T-helper 2 cell treated with Interferon-gamma antibody and Interleukin-4, amounts not matched to agents 5 μg/mL and 100 μg/mL, for 36 hours (primary cell): Measurements from ENCODE around the gene CTDSPL.
A peak's percentile ranks its signal among the peaks of the same experiment; 100 is the strongest.

Source experiments
- DNase-seq: peaks from one replicate; pipeline ENCODE4 v3.0.0; 2021; ENCODE audit warnings: low spot score
- H3K27ac Mint-ChIP-seq: one replicate; pipeline ENCODE4 v1.8.0; 2021; ENCODE audit warnings: mild to moderate bottlenecking, mixed read lengths
- H3K27me3 Mint-ChIP-seq: one replicate; pipeline ENCODE4 v1.8.0; 2021; ENCODE audit warnings: low read depth, mixed read lengths
- H3K36me3 Mint-ChIP-seq: one replicate; pipeline ENCODE4 v1.8.0; 2021; ENCODE audit warnings: low read depth, mixed read lengths
- H3K4me1 Mint-ChIP-seq: one replicate; pipeline ENCODE4 v1.8.0; 2021; ENCODE audit warnings: low read depth, mixed read lengths
- H3K4me3 Mint-ChIP-seq: one replicate; pipeline ENCODE4 v1.8.0; 2022; ENCODE audit warnings: mild to moderate bottlenecking, moderate library complexity, mixed read lengths
- H3K9me3 Mint-ChIP-seq: one replicate; pipeline ENCODE4 v1.8.0; 2021; ENCODE audit warnings: mixed read lengths

Gene CTDSPL

GRCh38 chr3:37888421-37888820 is 26.7 kb downstream of the CTDSPL start:
- Mint-ChIP-seq H3K9me3 (no peaks in the 10 kb centered on the region), H3K4me1 (peaks cover under 1% of the 10 kb centered on the region), H3K36me3 (no peaks in the 10 kb centered on the region), H3K27ac (no peak overlapping the region), H3K27me3 (peaks cover 12% of the 10 kb centered on the region), H3K4me3 (no peak overlapping the region)
- DNase-seq, result no peak

GRCh38 chr3:37890522-37890921 is 28.8 kb downstream of the CTDSPL start:
- Mint-ChIP-seq H3K9me3 (no peaks in the 10 kb centered on the region), H3K4me1 (peaks cover 2% of the 10 kb centered on the region), H3K36me3 (no peaks in the 10 kb centered on the region), H3K4me3 (no peak overlapping the region), H3K27ac (no peak overlapping the region), H3K27me3 (peaks cover 11% of the 10 kb centered on the region)
- DNase-seq, result no peak

DNA sequence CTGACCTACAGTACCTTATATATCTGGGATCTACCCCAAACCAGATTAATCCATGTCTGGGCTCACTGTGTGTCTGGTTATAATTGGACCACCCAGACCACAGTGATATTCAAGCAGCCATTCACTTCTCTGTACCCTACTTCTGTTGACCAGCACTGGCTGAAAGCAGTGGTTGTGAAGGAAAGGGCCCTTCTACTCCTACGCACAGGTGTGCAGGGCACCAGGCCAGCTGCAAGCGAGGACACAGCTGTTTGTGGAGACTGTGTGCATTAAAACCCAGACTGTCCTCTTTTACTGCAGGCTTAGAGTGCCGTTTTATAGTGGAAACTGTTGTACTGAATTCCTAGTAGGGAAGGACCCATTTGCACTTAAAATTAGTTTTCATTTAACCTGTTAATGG is 29.5 kb downstream of the CTDSPL start:
- no peak for DNase-seq
- Mint-ChIP-seq H3K4me1 (peaks cover 2% of the 10 kb centered on the region), H3K4me3 (no peak overlapping the region), H3K27ac (no peak overlapping the region), H3K36me3 (no peaks in the 10 kb centered on the region), H3K9me3 (no peaks in the 10 kb centered on the region), H3K27me3 (peaks cover 9% of the 10 kb centered on the region)

GRCh38 chr3:37892927-37893600 is 31.4 kb downstream of the CTDSPL start:
- no peak for DNase-seq
- H3K9me3 Mint-ChIP-seq, result no peaks in the 10 kb centered on the region
- H3K36me3 Mint-ChIP-seq, result no peaks in the 10 kb centered on the region
- peaks cover 2% of the 10 kb centered on the region for H3K4me1 Mint-ChIP-seq
- peaks cover 9% of the 10 kb centered on the region for H3K27me3 Mint-ChIP-seq
- H3K27ac Mint-ChIP-seq, result no peak overlapping the region
- H3K4me3 Mint-ChIP-seq, result no peak overlapping the region

GRCh38 chr3:37896827-37897226 is 35.1 kb downstream of the CTDSPL start:
- H3K27me3 Mint-ChIP-seq, result peaks cover 9% of the 10 kb centered on the region
- H3K36me3 Mint-ChIP-seq, result no peaks in the 10 kb centered on the region
- no peak for DNase-seq
- peaks cover 25% of the 10 kb centered on the region for H3K4me1 Mint-ChIP-seq
- H3K27ac Mint-ChIP-seq, result no peak overlapping the region
- H3K4me3 Mint-ChIP-seq, result no peak overlapping the region
- H3K9me3 Mint-ChIP-seq, result no peaks in the 10 kb centered on the region

DNA sequence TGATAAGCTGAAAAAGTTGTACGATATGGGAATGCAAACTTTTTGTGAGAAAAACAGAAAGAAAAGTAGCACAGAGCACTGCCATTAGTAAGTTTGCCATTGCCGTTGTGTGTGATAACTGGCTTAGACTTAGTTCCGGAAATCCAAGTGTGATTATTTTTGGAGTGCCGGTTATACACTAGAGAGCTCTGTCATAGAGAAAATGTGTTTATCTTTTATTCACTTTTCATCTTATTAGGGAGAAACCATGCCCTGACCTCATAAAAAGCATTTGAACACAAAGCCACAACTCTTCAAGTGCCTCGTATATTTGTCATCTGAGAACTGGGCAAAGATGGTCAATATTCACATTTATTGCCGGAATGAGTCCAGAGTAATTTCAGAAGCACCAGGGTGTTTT is 36.1 kb downstream of the CTDSPL start:
- Mint-ChIP-seq H3K36me3 (peaks cover under 1% of the 10 kb centered on the region), H3K9me3 (no peaks in the 10 kb centered on the region), H3K4me1 (peaks cover 34% of the 10 kb centered on the region), H3K27me3 (peaks cover 5% of the 10 kb centered on the region), H3K27ac (no peak overlapping the region), H3K4me3 (no peak overlapping the region)
- DNase-seq, result no peak

GRCh38 chr3:37898424-37898823 is 36.7 kb downstream of the CTDSPL start:
- no peaks in the 10 kb centered on the region for H3K9me3 Mint-ChIP-seq
- peaks cover 40% of the 10 kb centered on the region for H3K4me1 Mint-ChIP-seq
- H3K36me3 Mint-ChIP-seq, result peaks cover 3% of the 10 kb centered on the region
- no peak overlapping the region for H3K27ac Mint-ChIP-seq
- no peak overlapping the region for H3K4me3 Mint-ChIP-seq
- DNase-seq, result no peak
- peaks cover 4% of the 10 kb centered on the region for H3K27me3 Mint-ChIP-seq

DNA sequence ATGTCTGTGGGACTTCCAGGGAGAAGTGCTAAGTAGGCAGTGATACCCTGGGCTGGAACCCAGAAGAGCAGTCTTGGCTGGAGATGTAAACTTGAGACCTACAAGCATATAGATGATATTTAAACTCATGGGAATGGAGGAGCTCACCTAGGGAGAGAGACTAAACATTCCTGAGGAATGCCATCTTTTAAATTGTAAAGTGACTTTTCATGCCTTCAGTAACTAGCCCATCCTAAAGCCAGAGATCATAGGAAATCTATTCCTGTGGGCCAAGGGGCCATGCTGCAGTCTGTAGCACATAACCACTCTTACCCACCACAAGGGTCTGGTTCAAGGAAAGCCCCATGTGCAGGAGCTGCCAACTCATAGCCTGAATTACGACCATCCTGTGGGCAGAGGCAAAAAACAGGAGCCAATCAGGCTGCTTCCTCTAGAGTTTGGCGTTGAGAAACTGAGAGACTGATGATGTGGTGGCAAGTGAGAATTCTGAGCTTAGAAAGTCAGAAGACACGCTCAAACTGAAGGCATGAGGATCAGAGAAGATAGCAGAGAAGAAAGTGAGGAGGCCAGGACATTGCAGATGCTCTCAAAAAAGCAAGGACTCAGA is 37.5 kb downstream of the CTDSPL start:
- Mint-ChIP-seq H3K36me3 (peaks cover 3% of the 10 kb centered on the region), H3K27me3 (peaks cover 2% of the 10 kb centered on the region), H3K4me1 (peaks cover 47% of the 10 kb centered on the region), H3K4me3 (no peak overlapping the region), H3K9me3 (no peaks in the 10 kb centered on the region), H3K27ac (peak overlapping the region; percentile 21)
- DNase-seq, result peak; percentile 59

DNA sequence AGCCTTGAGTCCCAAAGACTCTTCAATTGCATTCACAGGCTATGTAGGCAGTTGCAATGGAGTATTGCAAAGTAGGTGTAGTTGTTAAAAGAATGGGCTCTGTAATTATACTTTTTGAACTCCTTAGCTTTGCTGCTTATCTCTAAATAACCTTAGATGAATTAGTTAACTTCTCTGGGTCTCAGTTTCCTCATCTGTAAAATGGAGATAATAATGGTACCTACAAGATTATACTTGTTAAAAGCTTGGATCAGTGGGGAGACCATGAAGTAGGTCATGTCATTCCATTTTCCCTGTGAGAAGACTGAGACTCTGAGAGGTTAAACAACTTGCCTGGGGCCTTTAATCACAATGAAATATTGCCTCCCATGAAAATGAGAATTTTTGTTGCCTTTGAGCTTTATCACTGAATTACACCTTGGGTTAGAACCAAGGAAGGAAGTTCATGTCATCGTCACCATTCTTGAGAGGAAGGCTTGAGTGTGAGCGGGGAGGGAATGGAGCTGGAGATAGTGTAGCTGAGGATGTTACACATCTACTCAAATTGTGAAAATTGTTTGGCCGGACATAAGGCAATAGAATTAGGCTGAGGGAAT is 38.1 kb downstream of the CTDSPL start:
- Mint-ChIP-seq H3K27ac (no peak overlapping the region), H3K36me3 (peaks cover 3% of the 10 kb centered on the region), H3K4me3 (no peak overlapping the region), H3K4me1 (peaks cover 52% of the 10 kb centered on the region), H3K9me3 (no peaks in the 10 kb centered on the region), H3K27me3 (peaks cover 2% of the 10 kb centered on the region)
- DNase-seq, result no peak

DNA sequence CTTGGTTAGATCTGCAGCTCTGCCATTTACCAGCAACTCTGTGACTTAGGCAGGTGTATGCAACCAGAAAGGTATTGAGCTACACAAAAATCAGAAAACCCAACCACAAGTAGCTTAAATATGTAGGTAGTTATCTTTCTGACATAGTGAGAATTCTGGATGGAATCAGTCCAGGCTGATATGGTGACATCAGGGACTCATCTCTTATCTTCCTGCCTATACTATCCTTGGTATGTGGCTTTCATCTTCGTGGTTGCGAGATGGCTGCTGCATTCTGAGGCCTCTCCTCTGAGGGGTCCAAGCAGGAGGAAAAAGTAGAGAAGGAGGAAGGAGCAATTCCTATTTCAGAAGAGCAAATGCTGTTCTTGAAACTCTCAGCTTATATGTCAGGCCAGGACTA is 40.0 kb downstream of the CTDSPL start:
- Mint-ChIP-seq H3K27ac (peak overlapping the region; percentile 53), H3K9me3 (no peaks in the 10 kb centered on the region), H3K27me3 (no peaks in the 10 kb centered on the region), H3K36me3 (peaks cover 3% of the 10 kb centered on the region), H3K4me1 (peaks cover 66% of the 10 kb centered on the region), H3K4me3 (peak overlapping the region; percentile 80)
- no peak for DNase-seq

DNA sequence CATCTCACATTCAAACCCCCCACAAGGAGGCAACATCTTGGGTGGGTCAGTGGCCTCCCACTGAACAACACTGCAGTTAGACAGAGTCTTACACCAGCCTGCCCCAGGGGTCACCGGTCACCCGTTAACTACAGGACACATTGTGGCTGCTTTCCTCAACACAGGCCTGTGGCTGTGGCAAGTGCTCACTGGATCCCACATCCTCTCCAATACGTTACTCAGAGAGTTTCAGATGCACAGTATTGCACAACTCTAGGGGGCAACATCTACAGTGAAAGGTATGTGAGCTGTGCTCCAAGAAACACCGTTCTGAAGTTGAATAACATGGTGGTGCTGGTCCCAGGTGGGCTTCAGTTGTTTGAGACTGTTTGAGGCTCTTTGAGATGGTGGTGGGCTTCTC is 41.0 kb downstream of the CTDSPL start:
- peaks cover 75% of the 10 kb centered on the region for H3K4me1 Mint-ChIP-seq

GRCh38 chr3:37903320-37903719 is 41.6 kb downstream of the CTDSPL start:
- peak overlapping the region; percentile 80 for H3K4me3 Mint-ChIP-seq
- no peak for DNase-seq
- no peaks in the 10 kb centered on the region for H3K9me3 Mint-ChIP-seq
- peaks cover 82% of the 10 kb centered on the region for H3K4me1 Mint-ChIP-seq
- H3K27me3 Mint-ChIP-seq, result no peaks in the 10 kb centered on the region
- peak overlapping the region; percentile 86 for H3K27ac Mint-ChIP-seq
- peaks cover 3% of the 10 kb centered on the region for H3K36me3 Mint-ChIP-seq

More for the DNA sequence above, 41.0 kb downstream of the CTDSPL start:
- DNase-seq, result peak; percentile 32
- Mint-ChIP-seq H3K9me3 (no peaks in the 10 kb centered on the region), H3K36me3 (peaks cover 3% of the 10 kb centered on the region), H3K4me3 (peak overlapping the region; percentile 80), H3K27me3 (no peaks in the 10 kb centered on the region), H3K27ac (peak overlapping the region; percentile 86)

- Mint-ChIP-seq H3K4me3 (peak overlapping the region; percentile 21), H3K4me1 (peaks cover 86% of the 10 kb centered on the region), H3K27me3 (no peaks in the 10 kb centered on the region), H3K27ac (peak overlapping the region; percentile 86), H3K9me3 (no peaks in the 10 kb centered on the region), H3K36me3 (peaks cover 3% of the 10 kb centered on the region)
- DNase-seq, result no peak
These were observed 42.1 kb downstream of the CTDSPL start for GRCh38 chr3:37903734-37904133.

GRCh38 chr3:37904601-37905000 is 42.9 kb downstream of the CTDSPL start:
- Mint-ChIP-seq H3K9me3 (no peaks in the 10 kb centered on the region), H3K27me3 (no peaks in the 10 kb centered on the region), H3K4me3 (no peak overlapping the region), H3K36me3 (peaks cover 3% of the 10 kb centered on the region), H3K4me1 (peaks cover 84% of the 10 kb centered on the region), H3K27ac (no peak overlapping the region)
- no peak for DNase-seq
